Measurements from ENCODE around the gene ZBTB34. TPM values are rescaled to one million over a fixed set of nuclear protein-coding genes. Genes with fewer than 3 reads are reported as not detected.

Gene ZBTB34
- total and polyA plus RNA-seq, 2 of the 4 experiments (the other 2 are of a cell fraction) = 2.7 to 3.1 TPM

- no CpG with 5 or more reads among the region's 9 CpGs for WGBS, 2 experiments (ENCODE audit: extremely low coverage in 2 of 2, insufficient read length in 1 of 2)
- in situ Hi-C loops (cut with MboI; ENCODE audit: low sequenced_read_pairs) (no loop called here), dilution Hi-C loops (cut with HindIII; ENCODE audit: low sequenced_read_pairs, unreplicated experiment) (no loop called here), intact Hi-C loops (cut with micrococcal nuclease) (loop anchor here (10.0 kb wide), 1 partner anchor 353 kb away; no protein-coding TSS in a partner anchor)
- Histone ChIP-seq H4K20me1 (ENCODE audit: insufficient read depth, low read length) (peaks cover 47% of the 10 kb centered on the region), H3K36me3 (ENCODE audit: control insufficient read depth, insufficient read depth, low read length) (peaks cover 20% of the 10 kb centered on the region), H3K79me1 (ENCODE audit: low read depth in 1 of 2, low read length in 2 of 2) (peaks cover 29 to 70% of the 10 kb centered on the region in 2 experiments), H4K5ac (ENCODE audit: low read depth, low read length) (no peak overlapping the region), H3K4me3 (ENCODE audit: insufficient read depth, low read depth, low read length) (no peak overlapping the region), H3K14ac (replicated peaks; ENCODE audit: low read depth, low read length) (no peak overlapping the region), H2AFZ (replicated peaks; ENCODE audit: low read length, poor library complexity) (no peak overlapping the region), H3K9me3 (ENCODE audit: control insufficient read depth, insufficient read depth, low read length) (no peaks in the 10 kb centered on the region), H2BK5ac (ENCODE audit: low read depth, low read length, poor library complexity, severe bottlenecking) (no peak overlapping the region), H2BK120ac (ENCODE audit: low read depth, low read length) (no peak overlapping the region), H3K56ac (ENCODE audit: extremely low read depth, insufficient read depth, low read length) (no peak overlapping the region), H2AK5ac (ENCODE audit: low read depth, low read length) (no peak overlapping the region), H3K27ac (ENCODE audit: insufficient read depth, low read length) (no peak overlapping the region), H3K23ac (ENCODE audit: low read depth, low read length) (no peak overlapping the region), H3K9me1 (ENCODE audit: insufficient read depth, low read length) (peaks cover 6% of the 10 kb centered on the region), H3K4me2 (ENCODE audit: low read depth, low read length) (no peak overlapping the region), H2BK20ac (ENCODE audit: low read depth, low read length) (no peak overlapping the region), H2BK15ac (ENCODE audit: low read depth, low read length) (no peak overlapping the region), H4K91ac (ENCODE audit: insufficient read depth, low read depth, low read length) (no peak overlapping the region), H3K9ac (ENCODE audit: low read depth, low read length) (no peak overlapping the region), H2AK9ac (replicated peaks; ENCODE audit: low read depth, low read length, poor library complexity) (no peak overlapping the region), H3K27me3 (ENCODE audit: control insufficient read depth, insufficient read depth, low read length) (no peaks in the 10 kb centered on the region), H4K8ac (ENCODE audit: low read depth in 2 of 2, low read length in 2 of 2) (no peak overlapping the region), H3K4me1 (ENCODE audit: control insufficient read depth, insufficient read depth, low read length) (peaks cover 3% of the 10 kb centered on the region), H3K4ac (ENCODE audit: low read depth, low read length) (no peak overlapping the region), H3K18ac (ENCODE audit: low read depth, low read length) (no peak overlapping the region)
- CTCF ChIA-PET = no interaction called here
- TF ChIP-seq CEBPB (IDR thresholded peaks at IDR 0.05; ENCODE audit: low read depth, low read length) = no peak
- no peak for TF ChIP-seq USF2 (IDR thresholded peaks at IDR 0.05; ENCODE audit: low read depth, low read length)
- TF ChIP-seq SMC3 (IDR thresholded peaks at IDR 0.05; ENCODE audit: low read depth, low read length) = no peak
- TF ChIP-seq CHD1 (IDR thresholded peaks at IDR 0.05; ENCODE audit: low read depth, low read length) = no peak
- DNase-seq (no peak), ATAC-seq (ENCODE audit: low read depth) (no peak)
- POLR2A ChIA-PET (ENCODE audit: unreplicated experiment) = no interaction called here
- no TSS peak for BruUV-seq (replicated peaks)
These were observed 17.0 kb downstream of the ZBTB34 start for GRCh38 chr9:126877418-126877817.
